ENCODE measurements around the gene TCP10L. TPM values are rescaled to one million over a fixed set of nuclear protein-coding genes. Genes with fewer than 3 reads are reported as not detected.
A peak's percentile ranks its signal among the peaks of the same experiment; 100 is the strongest.

The TCP10L gene
- total and polyA plus RNA-seq, 10 of the 15 experiments (the other 5 are each of a cell fraction or from before 2014, with no cell fraction given): 0.11 to 0.45 (median 0.19) TPM; not detected in 3

DNA sequence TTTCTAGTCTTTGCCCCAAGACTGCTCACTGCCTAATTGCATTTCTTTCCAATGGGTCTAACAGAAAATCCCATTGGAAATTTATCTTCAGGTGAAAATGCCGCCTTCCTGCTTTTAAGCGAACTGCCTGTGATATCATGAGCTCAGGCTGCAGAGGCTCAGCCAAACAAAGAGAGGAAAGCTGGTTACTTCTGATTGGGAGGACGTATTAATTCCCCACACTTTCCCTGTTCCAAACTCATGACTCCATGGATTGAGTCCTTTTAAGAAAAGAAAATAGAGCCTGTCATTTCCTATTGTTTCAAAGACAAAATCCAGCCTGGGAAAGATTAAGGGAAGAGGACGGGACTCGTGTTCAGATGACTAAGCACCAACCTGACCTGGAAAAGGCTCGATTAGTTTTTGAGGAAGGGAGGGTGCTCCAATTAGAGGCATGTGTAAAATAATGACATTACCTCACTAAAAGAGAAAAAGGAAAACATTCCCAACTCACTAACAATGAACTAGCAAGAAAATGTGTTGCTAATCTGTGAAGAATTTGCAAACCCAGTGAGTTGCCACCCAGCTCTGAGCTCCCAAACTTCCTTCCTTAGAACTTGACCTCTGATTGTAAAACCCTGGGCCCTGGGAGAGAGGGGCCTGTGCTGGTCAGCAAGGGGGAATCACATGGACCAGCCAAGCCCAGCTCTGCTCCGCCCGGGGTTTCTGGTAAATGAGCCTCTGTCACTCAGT, 61.2 kb downstream of the TCP10L start (continued):
- TF ChIP-seq, protein P1, sequence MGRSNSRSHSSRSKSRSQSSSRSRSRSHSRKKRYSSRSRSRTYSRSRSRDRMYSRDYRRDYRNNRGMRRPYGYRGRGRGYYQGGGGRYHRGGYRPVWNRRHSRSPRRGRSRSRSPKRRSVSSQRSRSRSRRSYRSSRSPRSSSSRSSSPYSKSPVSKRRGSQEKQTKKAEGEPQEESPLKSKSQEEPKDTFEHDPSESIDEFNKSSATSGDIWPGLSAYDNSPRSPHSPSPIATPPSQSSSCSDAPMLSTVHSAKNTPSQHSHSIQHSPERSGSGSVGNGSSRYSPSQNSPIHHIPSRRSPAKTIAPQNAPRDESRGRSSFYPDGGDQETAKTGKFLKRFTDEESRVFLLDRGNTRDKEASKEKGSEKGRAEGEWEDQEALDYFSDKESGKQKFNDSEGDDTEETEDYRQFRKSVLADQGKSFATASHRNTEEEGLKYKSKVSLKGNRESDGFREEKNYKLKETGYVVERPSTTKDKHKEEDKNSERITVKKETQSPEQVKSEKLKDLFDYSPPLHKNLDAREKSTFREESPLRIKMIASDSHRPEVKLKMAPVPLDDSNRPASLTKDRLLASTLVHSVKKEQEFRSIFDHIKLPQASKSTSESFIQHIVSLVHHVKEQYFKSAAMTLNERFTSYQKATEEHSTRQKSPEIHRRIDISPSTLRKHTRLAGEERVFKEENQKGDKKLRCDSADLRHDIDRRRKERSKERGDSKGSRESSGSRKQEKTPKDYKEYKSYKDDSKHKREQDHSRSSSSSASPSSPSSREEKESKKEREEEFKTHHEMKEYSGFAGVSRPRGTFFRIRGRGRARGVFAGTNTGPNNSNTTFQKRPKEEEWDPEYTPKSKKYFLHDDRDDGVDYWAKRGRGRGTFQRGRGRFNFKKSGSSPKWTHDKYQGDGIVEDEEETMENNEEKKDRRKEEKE (IDR thresholded peaks at IDR 0.05): no peak
- TF ChIP-seq MLLT1 (IDR thresholded peaks at IDR 0.05): no peak
- TF ChIP-seq, protein P2, sequence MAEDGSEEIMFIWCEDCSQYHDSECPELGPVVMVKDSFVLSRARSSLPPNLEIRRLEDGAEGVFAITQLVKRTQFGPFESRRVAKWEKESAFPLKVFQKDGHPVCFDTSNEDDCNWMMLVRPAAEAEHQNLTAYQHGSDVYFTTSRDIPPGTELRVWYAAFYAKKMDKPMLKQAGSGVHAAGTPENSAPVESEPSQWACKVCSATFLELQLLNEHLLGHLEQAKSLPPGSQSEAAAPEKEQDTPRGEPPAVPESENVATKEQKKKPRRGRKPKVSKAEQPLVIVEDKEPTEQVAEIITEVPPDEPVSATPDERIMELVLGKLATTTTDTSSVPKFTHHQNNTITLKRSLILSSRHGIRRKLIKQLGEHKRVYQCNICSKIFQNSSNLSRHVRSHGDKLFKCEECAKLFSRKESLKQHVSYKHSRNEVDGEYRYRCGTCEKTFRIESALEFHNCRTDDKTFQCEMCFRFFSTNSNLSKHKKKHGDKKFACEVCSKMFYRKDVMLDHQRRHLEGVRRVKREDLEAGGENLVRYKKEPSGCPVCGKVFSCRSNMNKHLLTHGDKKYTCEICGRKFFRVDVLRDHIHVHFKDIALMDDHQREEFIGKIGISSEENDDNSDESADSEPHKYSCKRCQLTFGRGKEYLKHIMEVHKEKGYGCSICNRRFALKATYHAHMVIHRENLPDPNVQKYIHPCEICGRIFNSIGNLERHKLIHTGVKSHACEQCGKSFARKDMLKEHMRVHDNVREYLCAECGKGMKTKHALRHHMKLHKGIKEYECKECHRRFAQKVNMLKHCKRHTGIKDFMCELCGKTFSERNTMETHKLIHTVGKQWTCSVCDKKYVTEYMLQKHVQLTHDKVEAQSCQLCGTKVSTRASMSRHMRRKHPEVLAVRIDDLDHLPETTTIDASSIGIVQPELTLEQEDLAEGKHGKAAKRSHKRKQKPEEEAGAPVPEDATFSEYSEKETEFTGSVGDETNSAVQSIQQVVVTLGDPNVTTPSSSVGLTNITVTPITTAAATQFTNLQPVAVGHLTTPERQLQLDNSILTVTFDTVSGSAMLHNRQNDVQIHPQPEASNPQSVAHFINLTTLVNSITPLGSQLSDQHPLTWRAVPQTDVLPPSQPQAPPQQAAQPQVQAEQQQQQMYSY (CRISPR knock-in tag; IDR thresholded peaks at IDR 0.05): no peak
- no peak for TF ChIP-seq IRF4 (IDR thresholded peaks at IDR 0.05; ENCODE audit: low read depth, low read length)

Small RNA genes lying within 50 kb of the gene (small RNA-seq; reads per million reads assigned to genes)
- gene RF00438: not detected
- gene RNA5SP490: 6.6 reads per million, percentile 92 among the genes with 10 or more reads in this experiment

Other genes starting within 250 kb of the TCP10L start
- gene URB1, start 192.5 kb downstream of the TCP10L start, total RNA-seq (2014; rRNA removed): 13.9 and 16.6 TPM in 2 replicates
- 8.8 and 9.9 TPM in 2 replicates for gene URB1, start 192.5 kb downstream of the TCP10L start, total RNA-seq (2014; rRNA removed; fragmentation: Illumina TruSeq; extraction: Trizol)
- 21.2 and 23.2 TPM in 2 replicates for gene URB1, start 192.5 kb downstream of the TCP10L start, total RNA-seq (2021)
- gene URB1, start 192.5 kb downstream of the TCP10L start, polyA plus RNA-seq (2011; rRNA removed): 3.8 and 7.2 TPM in 2 replicates
- 6.5 and 8.8 TPM in 2 replicates for gene URB1, start 192.5 kb downstream of the TCP10L start, polyA plus RNA-seq (2014; fragmentation: Illumina TruSeq; extraction: Trizol)
- gene URB1, start 192.5 kb downstream of the TCP10L start, polyA plus RNA-seq (2014; fragmentation: Nextera tagmentation; extraction: Ambion mirVana): 1 to 10 TPM in 1 of 2 experiments, under 1 TPM in 1; 0.56 to 1.2 TPM
- 9.1 and 11.0 TPM in 2 replicates for gene URB1, start 192.5 kb downstream of the TCP10L start, polyA plus RNA-seq (2014; rRNA removed)
- 1 to 10 TPM; 9.4 to 9.5 TPM for gene URB1, start 192.5 kb downstream of the TCP10L start, polyA plus RNA-seq (2016; fragmentation: Nextera tagmentation; extraction: Ambion mirVana)
- not detected in 2 replicates for gene EVA1C, start 172.8 kb downstream of the TCP10L start, total RNA-seq (2014; rRNA removed)
- gene EVA1C, start 172.8 kb downstream of the TCP10L start, total RNA-seq (2014; rRNA removed; fragmentation: Illumina TruSeq; extraction: Trizol): not detected in 2 replicates
- gene EVA1C, start 172.8 kb downstream of the TCP10L start, total RNA-seq (2021): 0.19 TPM in 1 of 2 replicates, not detected in the other
- 0.16 and 0.56 TPM in 2 replicates for gene EVA1C, start 172.8 kb downstream of the TCP10L start, polyA plus RNA-seq (2011; rRNA removed)
- gene EVA1C, start 172.8 kb downstream of the TCP10L start, polyA plus RNA-seq (2014; fragmentation: Illumina TruSeq; extraction: Trizol): not detected in 2 replicates
- gene EVA1C, start 172.8 kb downstream of the TCP10L start, polyA plus RNA-seq (2014; fragmentation: Nextera tagmentation; extraction: Ambion mirVana): under 1 TPM; 0.13 to 0.34 TPM
- not detected in 2 replicates for gene EVA1C, start 172.8 kb downstream of the TCP10L start, polyA plus RNA-seq (2014; rRNA removed)
- gene EVA1C, start 172.8 kb downstream of the TCP10L start, polyA plus RNA-seq (2016; fragmentation: Nextera tagmentation; extraction: Ambion mirVana): not detected
- 32.5 and 34.3 TPM in 2 replicates for gene CFAP298, start 26.9 kb upstream of the TCP10L start, total RNA-seq (2014; rRNA removed)
- gene CFAP298, start 26.9 kb upstream of the TCP10L start, total RNA-seq (2014; rRNA removed; fragmentation: Illumina TruSeq; extraction: Trizol): 22.0 and 23.2 TPM in 2 replicates
- 33.1 and 34.5 TPM in 2 replicates for gene CFAP298, start 26.9 kb upstream of the TCP10L start, total RNA-seq (2021)
- gene CFAP298, start 26.9 kb upstream of the TCP10L start, polyA plus RNA-seq (2011; rRNA removed): 27.9 and 41.7 TPM in 2 replicates
- gene CFAP298, start 26.9 kb upstream of the TCP10L start, polyA plus RNA-seq (2014; fragmentation: Illumina TruSeq; extraction: Trizol): 21.8 and 22.9 TPM in 2 replicates
- gene CFAP298, start 26.9 kb upstream of the TCP10L start, polyA plus RNA-seq (2014; fragmentation: Nextera tagmentation; extraction: Ambion mirVana): 10 to 100 TPM in 1 of 2 experiments, 1 to 10 TPM in 1; 9.5 to 19.5 TPM
- 33.5 and 35.0 TPM in 2 replicates for gene CFAP298, start 26.9 kb upstream of the TCP10L start, polyA plus RNA-seq (2014; rRNA removed)
- 10 to 100 TPM; 72.5 to 79.1 TPM for gene CFAP298, start 26.9 kb upstream of the TCP10L start, polyA plus RNA-seq (2016; fragmentation: Nextera tagmentation; extraction: Ambion mirVana)
- gene SYNJ1, start 142.5 kb upstream of the TCP10L start, total RNA-seq (2014; rRNA removed): 2.6 and 2.8 TPM in 2 replicates
- 2.1 and 2.2 TPM in 2 replicates for gene SYNJ1, start 142.5 kb upstream of the TCP10L start, total RNA-seq (2014; rRNA removed; fragmentation: Illumina TruSeq; extraction: Trizol)
- 5.3 and 6.3 TPM in 2 replicates for gene SYNJ1, start 142.5 kb upstream of the TCP10L start, total RNA-seq (2021)
- 4.1 and 4.3 TPM in 2 replicates for gene SYNJ1, start 142.5 kb upstream of the TCP10L start, polyA plus RNA-seq (2011; rRNA removed)
- gene SYNJ1, start 142.5 kb upstream of the TCP10L start, polyA plus RNA-seq (2014; fragmentation: Illumina TruSeq; extraction: Trizol): 4.9 and 9.2 TPM in 2 replicates
- 1 to 10 TPM; 1.2 to 1.4 TPM for gene SYNJ1, start 142.5 kb upstream of the TCP10L start, polyA plus RNA-seq (2014; fragmentation: Nextera tagmentation; extraction: Ambion mirVana)
- gene SYNJ1, start 142.5 kb upstream of the TCP10L start, polyA plus RNA-seq (2014; rRNA removed): 2.4 and 2.8 TPM in 2 replicates
- gene SYNJ1, start 142.5 kb upstream of the TCP10L start, polyA plus RNA-seq (2016; fragmentation: Nextera tagmentation; extraction: Ambion mirVana): 1 to 10 TPM; 4.7 to 7.0 TPM
- 33.1 and 37.1 TPM in 2 replicates for gene PAXBP1, start 186.2 kb upstream of the TCP10L start, total RNA-seq (2014; rRNA removed)
- gene PAXBP1, start 186.2 kb upstream of the TCP10L start, total RNA-seq (2014; rRNA removed; fragmentation: Illumina TruSeq; extraction: Trizol): 41.7 and 44.0 TPM in 2 replicates
- 36.6 and 38.2 TPM in 2 replicates for gene PAXBP1, start 186.2 kb upstream of the TCP10L start, total RNA-seq (2021)
- 46.5 and 79.5 TPM in 2 replicates for gene PAXBP1, start 186.2 kb upstream of the TCP10L start, polyA plus RNA-seq (2011; rRNA removed)
- 36.9 and 47.3 TPM in 2 replicates for gene PAXBP1, start 186.2 kb upstream of the TCP10L start, polyA plus RNA-seq (2014; fragmentation: Illumina TruSeq; extraction: Trizol)
- gene PAXBP1, start 186.2 kb upstream of the TCP10L start, polyA plus RNA-seq (2014; fragmentation: Nextera tagmentation; extraction: Ambion mirVana): 10 to 100 TPM; 10.8 to 11.9 TPM
- gene PAXBP1, start 186.2 kb upstream of the TCP10L start, polyA plus RNA-seq (2014; rRNA removed): 27.2 and 33.3 TPM in 2 replicates
- 10 to 100 TPM; 13.2 to 26.6 TPM for gene PAXBP1, start 186.2 kb upstream of the TCP10L start, polyA plus RNA-seq (2016; fragmentation: Nextera tagmentation; extraction: Ambion mirVana)